A549 treated with ZK216348 at 1 μM for 4 hours (cell line): ENCODE results near the gene IFI27L2. TPM values are rescaled to one million over a fixed set of nuclear protein-coding genes. Genes with fewer than 3 reads are reported as not detected.

Source experiments
- total RNA-seq: library from RNA; stranded (reverse); fragments of 200-300 nt; extraction: Qiagen RNA extraction; gene quantifications from 5 replicates; pipeline ENCODE4 v1.2.3, GENCODE V29; 2022; ENCODE audit warnings: low read depth

Gene IFI27L2
- total RNA-seq: 46.1 to 56.7 TPM (median 53.0 TPM) in 5 replicates

GRCh38 chr14:94129111-94129757 lies at the start of gene IFI27L2:
IFI27L2 (minus strand) TSS chr14:94129604; CDS start chr14:94129564, 40 bp downstream.

DNA sequence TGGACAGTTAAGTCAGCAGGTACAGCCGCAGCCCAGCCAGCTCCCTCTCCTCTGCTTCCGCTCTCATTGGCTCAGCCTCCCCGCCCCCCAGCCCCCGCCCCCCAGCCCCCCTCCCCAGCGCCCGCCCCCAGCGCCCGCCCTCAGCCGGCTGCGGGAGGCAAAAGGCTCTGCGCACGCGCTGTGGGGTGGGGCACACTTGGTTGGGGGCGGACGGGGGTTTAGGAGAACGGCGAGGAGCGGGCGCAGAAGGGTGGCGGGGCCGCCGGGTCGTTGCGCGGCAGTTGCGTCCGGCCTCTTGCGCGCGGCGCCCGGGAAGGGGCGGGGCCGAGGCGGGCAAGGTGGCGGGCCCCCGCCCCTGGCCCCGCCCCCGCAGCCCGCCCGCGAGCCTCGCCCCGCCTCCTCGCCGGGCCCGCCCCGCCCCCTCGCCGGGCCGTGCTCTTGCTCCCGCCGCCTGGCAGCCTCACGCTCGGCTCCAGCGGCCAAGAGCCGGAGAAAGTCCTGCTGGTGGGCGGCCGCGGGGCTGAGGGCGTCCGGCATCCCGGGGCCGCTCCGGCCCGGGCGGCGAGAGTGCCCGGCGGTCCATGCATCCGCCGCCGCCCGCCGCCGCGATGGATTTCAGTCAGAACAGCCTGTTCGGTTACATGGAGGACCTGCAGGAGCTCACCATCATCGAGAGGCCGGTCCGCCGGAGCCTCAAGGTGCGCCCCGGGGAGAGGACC lies 44.6 kb upstream of the IFI27L2 start, which contains the start of gene PPP4R4:
Gene PPP4R4, plus strand, starts transcription at position 438 of the 719 bp plus-strand sequence. Its CDS starts 144 bp downstream, at position 582.

GRCh38 chr14:94110552-94111181 lies 18.7 kb downstream of the IFI27L2 start, which contains the start of gene IFI27:
IFI27 (plus strand) TSS chr14:94110736.

GRCh38 chr14:94080621-94081385 lies 48.6 kb downstream of the IFI27L2 start, which contains the start of the genes DDX24 and IFI27L1:
DDX24 (minus strand) TSS chr14:94081202; CDS start chr14:94079742, 1,460 bp downstream.
IFI27L1 (plus strand) TSS chr14:94081310; CDS start chr14:94096938, 15,628 bp downstream.

Other genes with a start within 250 kb of the IFI27L2 start
- gene FAM181A, start 202.3 kb downstream of the IFI27L2 start, total RNA-seq: not detected in 5 replicates
- 0.60 to 2.0 TPM (median 1.0 TPM) in 5 replicates for gene ASB2, start 153.0 kb downstream of the IFI27L2 start, total RNA-seq
- not detected in 5 replicates for gene CCDC197, start 132.3 kb downstream of the IFI27L2 start, total RNA-seq
- gene OTUB2, start 103.3 kb downstream of the IFI27L2 start, total RNA-seq: 3.1 to 4.8 TPM (median 3.8 TPM) in 5 replicates
- gene DDX24, start 48.4 kb downstream of the IFI27L2 start, total RNA-seq: 173 to 199 TPM (median 182 TPM) in 5 replicates
- 16.1 to 19.6 TPM (median 18.6 TPM) in 5 replicates for gene IFI27L1, start 48.3 kb downstream of the IFI27L2 start, total RNA-seq
- 0.70 to 1.6 TPM (median 1.2 TPM) in 5 replicates for gene IFI27, start 18.9 kb downstream of the IFI27L2 start, total RNA-seq
- 0.06 to 0.58 TPM (median 0.37 TPM) in 5 replicates for gene PPP4R4, start 44.7 kb upstream of the IFI27L2 start, total RNA-seq
- gene SERPINA10, start 163.7 kb upstream of the IFI27L2 start, total RNA-seq: not detected in 5 replicates
- 0.80 to 1.0 TPM (median 0.93 TPM) in 5 replicates for gene SERPINA6, start 193.7 kb upstream of the IFI27L2 start, total RNA-seq
- not detected in 5 replicates for gene SERPINA2, start 237.1 kb upstream of the IFI27L2 start, total RNA-seq